HUES6 (cell line): ENCODE results near the gene MYL5.
"Not testable (repeated sequence)": the region's sequence is repeated elsewhere in the genome, so short reads cannot be mapped to it uniquely, and the experiment has no call there.

ENCODE experiments used
- H3K27ac ChIP-seq: 2 replicates; pipeline ENCODE4 v1.7.0; 2013; ENCODE audit warnings: low read depth, mild to moderate bottlenecking, low read length, inconsistent platforms
- H3K27me3 ChIP-seq: 2 replicates; pipeline ENCODE4 v1.6.1; 2013; ENCODE audit warnings: low read length; ENCODE audit not compliant: control insufficient read depth, insufficient read depth
- H3K36me3 ChIP-seq: 2 replicates; pipeline ENCODE4 v1.6.1; 2013; ENCODE audit warnings: low read length; ENCODE audit not compliant: control insufficient read depth, insufficient read depth
- H3K4me1 ChIP-seq: 2 replicates; pipeline ENCODE4 v1.6.1; 2013; ENCODE audit warnings: low read length; ENCODE audit not compliant: control insufficient read depth, insufficient read depth
- H3K4me3 ChIP-seq: 2 replicates; pipeline ENCODE4 v1.5.1; 2013; ENCODE audit warnings: low read depth, low read length
- H3K9ac ChIP-seq: one replicate; pipeline ENCODE4 v1.6.1; 2013; ENCODE audit warnings: mild to moderate bottlenecking, low read length
- H3K9me3 ChIP-seq: 2 replicates; pipeline ENCODE4 v1.6.1; 2013; ENCODE audit warnings: low read depth, low read length; ENCODE audit not compliant: control insufficient read depth, insufficient read depth

MYL5 gene

DNA sequence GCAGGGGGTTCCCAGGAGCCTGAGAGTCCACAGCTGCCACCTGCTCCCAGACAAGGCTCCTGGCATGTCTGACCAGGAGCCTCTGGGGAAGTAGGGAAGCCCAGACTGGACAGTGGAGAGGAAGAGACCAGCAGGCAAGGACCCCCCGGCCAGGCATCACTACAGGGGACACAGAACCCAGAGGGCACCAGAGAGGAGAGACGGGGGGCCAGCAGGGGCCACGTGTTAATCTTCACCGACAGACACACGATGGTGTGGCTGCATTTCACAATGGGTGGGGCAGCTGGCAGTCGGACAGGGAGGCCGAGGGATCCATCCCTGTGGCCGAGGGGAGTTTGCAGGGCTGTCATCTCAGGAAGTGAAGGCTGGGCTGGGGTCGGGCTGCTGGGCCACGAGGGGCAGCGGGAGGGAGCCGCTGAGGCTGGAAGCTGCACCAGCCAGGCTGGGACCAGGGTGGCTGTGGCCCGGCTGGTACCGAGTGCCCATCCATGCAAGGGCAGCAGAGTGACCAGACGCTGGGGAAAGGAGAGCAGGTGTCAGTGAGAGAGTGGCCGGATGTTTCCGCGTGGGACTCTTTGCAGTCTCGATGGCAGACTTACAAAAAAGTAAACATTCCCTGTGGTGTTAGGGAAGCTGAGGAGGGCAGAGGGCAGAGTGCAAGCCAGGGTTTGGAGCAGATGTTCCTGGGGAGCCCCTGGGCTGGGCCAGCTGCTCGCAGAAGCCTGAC, 44.3 kb upstream of the MYL5 start:
- H3K27ac ChIP-seq: no peak overlapping the region
- H3K4me3 ChIP-seq: no peak overlapping the region
- H3K36me3 ChIP-seq: no peaks in the 10 kb centered on the region
- 0 out of 2 replicates have a peak, but pooled peaks cover 2% of the 10 kb centered on the region for H3K27me3 ChIP-seq
- peaks cover 6% of the 10 kb centered on the region for H3K4me1 ChIP-seq
- peaks cover 10% of the 10 kb centered on the region for H3K9me3 ChIP-seq
- no peak overlapping the region for H3K9ac ChIP-seq

DNA sequence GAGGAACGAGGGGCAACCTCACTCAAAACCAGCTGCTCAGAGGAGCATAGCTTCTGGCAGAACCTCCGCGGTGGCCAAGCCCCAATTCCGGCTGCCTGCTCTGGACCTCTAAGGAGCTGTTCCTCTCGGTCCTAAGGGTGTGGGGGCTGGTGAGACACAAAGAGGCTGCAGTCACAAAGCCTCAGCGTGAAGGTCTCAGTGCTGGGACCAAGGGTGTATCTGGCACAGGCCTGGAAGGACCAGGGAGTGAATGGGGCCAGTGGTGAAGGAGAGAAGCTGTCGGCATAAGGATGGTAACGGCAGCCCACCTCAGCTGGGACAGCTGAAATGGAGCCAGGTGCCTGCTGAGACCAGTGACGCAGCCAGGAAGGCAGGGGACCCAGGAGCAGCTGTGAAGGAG, 43.7 kb upstream of the MYL5 start:
- H3K9me3 ChIP-seq: peaks cover 10% of the 10 kb centered on the region
- peaks cover 2% of the 10 kb centered on the region; the same call in 1 of the 2 replicates for H3K4me1 ChIP-seq
- H3K9ac ChIP-seq: no peak overlapping the region
- no peak overlapping the region for H3K27ac ChIP-seq
- no peaks in the 10 kb centered on the region for H3K36me3 ChIP-seq
- 0 out of 2 replicates have a peak, but pooled peaks cover 2% of the 10 kb centered on the region for H3K27me3 ChIP-seq
- H3K4me3 ChIP-seq: no peak overlapping the region

DNA sequence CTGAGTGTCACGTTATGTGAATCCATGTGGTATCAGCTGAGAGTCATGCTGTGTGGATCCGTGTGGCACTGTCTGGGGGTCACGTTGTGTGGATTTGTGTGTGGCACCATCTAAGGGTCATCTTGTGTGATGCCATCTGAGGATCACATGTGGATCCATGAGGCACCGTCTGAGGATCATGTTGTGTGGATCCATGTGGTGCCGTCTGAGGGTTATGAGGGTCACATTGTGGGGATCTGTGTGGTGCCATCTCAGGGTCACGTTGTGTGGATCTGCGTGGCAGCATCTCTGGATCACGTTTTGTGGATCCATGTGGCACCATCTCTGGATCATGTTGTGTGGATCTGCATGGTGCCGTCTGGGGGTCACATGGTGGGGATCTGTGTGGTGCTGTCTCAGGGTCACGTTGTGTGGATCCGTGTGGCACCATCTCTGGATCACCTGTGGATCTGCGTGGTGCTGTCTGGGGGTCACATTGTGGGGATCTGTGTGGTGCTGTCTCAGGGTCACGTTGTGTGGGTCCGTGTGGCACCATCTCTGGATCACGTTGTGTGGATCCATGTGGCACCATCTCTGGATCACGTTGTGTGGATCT, 42.0 kb upstream of the MYL5 start:
- Histone ChIP-seq H3K4me3 (no peak overlapping the region), H3K9ac (no peak overlapping the region), H3K4me1 (no peaks in the 10 kb centered on the region), H3K27ac (no peak overlapping the region), H3K36me3 (no peaks in the 10 kb centered on the region), H3K9me3 (peaks cover 10% of the 10 kb centered on the region), H3K27me3 (0 out of 2 replicates have a peak, but pooled peaks cover 2% of the 10 kb centered on the region)

DNA sequence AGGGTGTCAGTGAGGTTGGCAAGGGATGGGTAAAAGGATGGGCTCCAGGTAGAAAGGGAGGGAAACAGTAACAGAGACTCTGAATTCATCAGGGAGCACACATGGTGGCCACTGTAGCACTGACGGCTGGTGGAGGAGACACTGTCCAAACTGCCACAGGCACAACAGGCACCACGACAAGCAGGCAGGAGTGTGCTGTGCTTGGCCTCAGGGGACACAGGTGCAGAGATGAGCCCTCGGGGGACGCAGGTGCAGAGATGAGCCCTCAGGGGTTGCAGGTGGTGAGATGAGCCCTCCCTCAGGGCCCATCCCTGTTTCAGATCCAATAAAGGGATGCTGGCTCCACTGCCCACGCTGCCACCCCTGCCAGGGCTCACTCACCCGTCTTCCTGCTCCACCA, 41.4 kb upstream of the MYL5 start:
- H3K9me3 ChIP-seq: peaks cover 10% of the 10 kb centered on the region
- H3K36me3 ChIP-seq: no peaks in the 10 kb centered on the region
- H3K27me3 ChIP-seq: 0 out of 2 replicates have a peak, but pooled peaks cover 2% of the 10 kb centered on the region
- H3K27ac ChIP-seq: no peak overlapping the region
- no peak overlapping the region for H3K9ac ChIP-seq
- H3K4me1 ChIP-seq: no peaks in the 10 kb centered on the region
- no peak overlapping the region for H3K4me3 ChIP-seq

DNA sequence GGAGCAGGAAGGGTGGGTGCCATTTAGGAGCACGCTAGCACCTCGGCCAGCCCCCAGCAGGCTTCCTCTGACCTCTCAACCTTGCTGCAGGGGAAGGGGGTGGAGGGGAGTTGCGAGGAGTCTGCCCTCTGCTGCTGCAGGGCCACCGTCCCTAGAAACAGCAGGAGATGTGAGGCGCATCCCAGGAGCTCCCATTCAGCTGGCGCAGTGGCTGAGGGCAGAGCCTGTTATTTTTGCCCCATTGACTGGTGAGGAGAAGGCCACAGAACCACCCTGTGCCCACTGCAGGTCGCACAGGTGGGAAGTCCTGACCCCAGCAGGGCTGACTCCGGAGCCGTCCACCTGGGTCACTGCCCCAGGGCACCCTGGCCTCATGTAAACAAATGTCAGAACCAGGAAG, 40.9 kb upstream of the MYL5 start:
- no peaks in the 10 kb centered on the region for H3K36me3 ChIP-seq
- no peak overlapping the region for H3K27ac ChIP-seq
- peaks cover 10% of the 10 kb centered on the region for H3K9me3 ChIP-seq
- 0 out of 2 replicates have a peak, but pooled peaks cover 2% of the 10 kb centered on the region for H3K27me3 ChIP-seq
- no peak overlapping the region for H3K4me3 ChIP-seq
- H3K4me1 ChIP-seq: no peaks in the 10 kb centered on the region
- H3K9ac ChIP-seq: no peak overlapping the region

DNA sequence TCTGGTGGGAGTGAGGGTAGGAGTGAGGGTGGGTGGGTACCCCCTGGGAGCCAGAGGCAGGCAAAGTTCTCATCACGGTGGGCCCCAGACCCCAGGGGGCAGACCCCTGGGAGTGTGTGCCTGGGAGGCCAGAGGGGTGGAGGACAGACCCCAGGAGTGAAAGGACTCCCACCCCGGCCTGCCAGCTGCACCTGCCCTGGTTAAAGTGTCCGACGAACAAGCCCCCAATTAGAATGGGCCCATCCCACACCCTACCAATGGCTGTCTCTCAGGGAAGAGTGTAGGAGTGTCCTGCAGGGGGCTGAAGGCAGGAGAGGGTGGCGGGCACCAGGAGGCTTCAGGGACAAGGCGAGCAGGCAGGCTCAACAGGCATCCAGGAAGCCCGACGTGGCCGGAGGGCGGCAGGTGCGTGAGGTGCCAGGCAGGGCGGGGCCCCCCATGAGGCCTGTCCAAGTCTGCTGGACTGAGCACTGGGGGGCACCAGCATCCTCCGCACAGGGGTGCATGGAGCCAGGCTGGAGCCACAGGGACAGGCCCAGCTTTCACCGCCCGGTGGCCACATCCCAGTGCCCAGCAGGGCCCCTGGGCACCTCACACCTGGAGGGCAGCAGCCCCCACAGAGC, 40.3 kb upstream of the MYL5 start:
- Histone ChIP-seq H3K4me1 (no peaks in the 10 kb centered on the region), H3K27ac (no peak overlapping the region), H3K27me3 (0 out of 2 replicates have a peak, but pooled peaks cover 2% of the 10 kb centered on the region), H3K9me3 (peaks cover 10% of the 10 kb centered on the region), H3K36me3 (no peaks in the 10 kb centered on the region), H3K4me3 (no peak overlapping the region), H3K9ac (no peak overlapping the region)

DNA sequence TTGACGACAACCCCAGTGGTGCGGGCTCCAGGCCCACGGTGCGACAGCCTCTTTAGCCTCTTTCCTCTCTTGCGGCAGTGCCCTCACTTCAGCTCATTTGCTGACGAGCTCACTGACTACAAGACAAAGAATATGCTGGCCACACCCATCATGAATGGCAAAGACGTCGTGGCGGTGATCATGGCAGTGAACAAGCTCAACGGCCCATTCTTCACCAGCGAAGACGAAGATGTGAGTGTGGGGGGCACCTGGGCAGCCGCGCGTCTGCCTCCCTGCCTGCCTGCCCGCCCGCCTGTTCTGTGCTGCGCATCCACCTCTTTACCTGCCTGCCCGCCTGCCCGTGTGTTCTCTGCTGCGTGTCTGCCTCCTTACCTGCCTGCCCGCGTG, 39.8 kb upstream of the MYL5 start:
- H3K27me3 ChIP-seq: 0 out of 2 replicates have a peak, but pooled peaks cover 2% of the 10 kb centered on the region
- no peak overlapping the region for H3K4me3 ChIP-seq
- no peak overlapping the region for H3K27ac ChIP-seq
- no peak overlapping the region for H3K9ac ChIP-seq
- no peaks in the 10 kb centered on the region for H3K4me1 ChIP-seq
- peaks cover 10% of the 10 kb centered on the region for H3K9me3 ChIP-seq
- H3K36me3 ChIP-seq: no peaks in the 10 kb centered on the region

DNA sequence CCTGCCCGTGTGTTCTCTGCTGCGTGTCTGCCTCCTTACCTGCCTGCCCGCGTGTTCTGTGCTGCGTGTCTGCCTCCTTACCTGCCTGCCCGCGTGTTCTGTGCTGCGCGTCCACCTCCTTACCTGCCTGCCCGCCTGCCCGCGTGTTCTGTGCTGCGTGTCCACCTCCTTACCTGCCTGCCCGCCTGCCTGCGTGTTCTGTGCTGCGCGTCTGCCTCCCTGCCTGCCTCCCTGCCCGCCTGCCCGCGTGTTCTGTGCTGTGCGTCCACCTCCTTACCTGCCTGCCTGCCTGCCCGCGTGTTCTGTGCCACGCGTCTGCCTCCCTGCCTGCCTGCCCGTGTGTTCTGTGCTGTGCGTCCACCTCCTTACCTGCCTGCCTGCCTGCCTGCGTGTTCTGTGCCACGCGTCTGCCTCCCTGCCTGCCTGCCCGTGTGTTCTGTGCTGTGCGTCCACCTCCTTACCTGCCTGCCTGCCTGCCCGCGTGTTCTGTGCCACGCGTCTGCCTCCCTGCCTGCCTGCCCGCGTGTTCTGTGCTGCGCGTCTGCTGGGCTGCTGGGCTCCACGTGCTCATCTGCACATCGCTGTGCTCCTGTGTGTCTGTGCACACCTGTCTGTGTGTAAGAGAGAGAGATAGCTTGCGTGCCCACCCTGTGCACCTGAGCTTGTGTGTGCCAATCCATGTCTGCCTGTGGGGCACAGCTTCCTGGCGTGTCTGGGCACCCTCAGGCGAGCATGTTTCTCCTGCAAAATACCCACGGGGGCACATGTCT, 39.1 kb upstream of the MYL5 start:
- H3K27me3 ChIP-seq, H3K9me3 ChIP-seq, H3K4me1 ChIP-seq, H3K36me3 ChIP-seq, H3K4me3 ChIP-seq, H3K9ac ChIP-seq, H3K27ac ChIP-seq: not testable (repeated sequence)

DNA sequence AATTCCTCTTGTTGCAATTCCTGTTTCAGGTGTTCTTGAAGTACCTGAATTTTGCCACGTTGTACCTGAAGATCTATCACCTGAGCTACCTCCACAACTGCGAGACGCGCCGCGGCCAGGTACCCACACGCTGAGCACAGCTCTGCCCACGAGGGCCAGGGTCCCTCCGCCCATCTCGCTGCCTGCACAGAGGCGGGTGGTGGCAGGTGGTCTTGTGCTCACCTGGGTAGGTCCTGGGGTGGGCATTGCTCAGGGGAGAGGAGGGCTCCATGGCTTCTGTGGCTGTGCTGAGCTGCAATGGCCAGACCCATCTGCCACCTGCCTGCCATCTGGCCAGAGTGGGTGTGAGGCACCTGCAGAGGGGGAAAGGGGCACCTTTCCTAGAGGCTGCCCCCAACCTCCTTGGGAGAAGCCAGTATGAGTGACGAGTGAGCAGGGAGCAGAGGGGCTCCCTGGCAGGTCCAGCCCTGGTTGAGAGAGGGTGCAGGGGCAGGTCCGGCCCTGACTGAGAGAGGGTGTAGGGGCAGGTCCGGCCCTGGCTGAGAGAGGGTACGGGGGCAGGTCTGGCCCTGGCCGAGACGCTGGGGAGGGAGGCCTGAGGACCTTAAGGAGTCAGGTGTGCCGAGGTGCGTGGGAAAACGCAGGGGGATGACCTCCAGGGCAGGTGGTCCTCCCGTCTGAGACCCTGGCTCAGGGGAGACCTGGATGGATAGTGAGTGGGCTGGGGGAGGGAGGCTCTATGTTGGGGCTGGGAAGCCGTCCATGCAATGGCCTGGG, 38.3 kb upstream of the MYL5 start:
- Histone ChIP-seq H3K9me3 (peaks cover 10% of the 10 kb centered on the region), H3K4me1 (no peaks in the 10 kb centered on the region), H3K36me3 (no peaks in the 10 kb centered on the region), H3K27me3 (0 out of 2 replicates have a peak, but pooled peaks cover 2% of the 10 kb centered on the region), H3K27ac (no peak overlapping the region), H3K9ac (no peak overlapping the region), H3K4me3 (no peak overlapping the region)

DNA sequence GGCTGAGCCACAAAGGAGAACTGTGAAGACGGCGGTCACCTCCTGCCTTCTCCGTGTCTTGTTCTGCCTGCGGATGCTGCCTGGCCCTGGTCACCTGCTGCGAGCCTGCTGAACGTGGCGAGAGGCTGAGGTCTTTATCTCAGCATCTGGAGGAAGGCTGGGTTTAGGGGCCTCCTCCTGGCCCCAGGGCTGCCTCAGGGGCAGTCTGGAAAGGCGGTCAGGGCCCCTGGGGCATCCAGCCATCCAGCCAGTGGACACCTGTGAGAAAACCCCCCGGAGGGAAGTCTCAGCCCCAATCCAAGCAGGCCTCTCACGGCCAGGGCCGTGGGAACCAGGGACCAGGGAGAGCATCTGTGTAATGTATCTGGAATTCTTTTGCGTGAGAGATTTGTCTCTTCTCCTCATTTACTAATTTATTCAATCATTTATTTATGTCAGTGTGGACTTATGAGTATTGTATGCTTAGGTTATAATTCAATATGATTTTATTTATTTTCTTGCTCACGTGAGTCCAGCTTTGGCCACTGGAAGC, 37.6 kb upstream of the MYL5 start:
- Histone ChIP-seq H3K36me3 (no peaks in the 10 kb centered on the region), H3K4me1 (no peaks in the 10 kb centered on the region), H3K4me3 (no peak overlapping the region), H3K27me3 (no peaks in the 10 kb centered on the region), H3K27ac (no peak overlapping the region), H3K9ac (no peak overlapping the region), H3K9me3 (peaks cover 11% of the 10 kb centered on the region)
